Sigmoid colon (tissue), 4 donors: ENCODE results near the gene SLF1.

Experiments
- CTCF ChIP-seq, 4 experiments: fragments of 450-650 bp in 3 of 4; fragments of 200-600 bp in 1 of 4; IDR thresholded peaks; one replicate each; pipeline ENCODE4 v1.5.1; 2016 to 2019; ENCODE audit warnings: antibody characterized with exemption in 4 of 4, mild to moderate bottlenecking in 3 of 4, moderate library complexity in 2 of 4
- EP300 ChIP-seq, 4 donors: sonication (generic); formaldehyde crosslinking; IDR thresholded peaks; one replicate each; pipeline ENCODE4 v1.6.1; 2017; ENCODE audit warnings: antibody characterized with exemption in 4 of 4
- POLR2A ChIP-seq, 2 donors: fragments of 450-650 bp; IDR thresholded peaks; one replicate each; pipeline ENCODE4 v1.6.1; 2016; ENCODE audit warnings: antibody characterized with exemption in 2 of 2, mild to moderate bottlenecking in 2 of 2, moderate library complexity in 2 of 2
- POLR2AphosphoS5 ChIP-seq, 4 donors: sonication (generic); formaldehyde crosslinking; IDR thresholded peaks; one replicate each; pipeline ENCODE4 v1.6.1; 2017; ENCODE audit warnings: antibody characterized with exemption in 4 of 4

GRCh38 chr5:94613583-94613982, 4.9 kb upstream of the SLF1 start:
- TF ChIP-seq EP300 (IDR thresholded peaks at IDR 0.05), result no peak
- TF ChIP-seq CTCF (IDR thresholded peaks at IDR 0.05), result no peak
- no peak for TF ChIP-seq POLR2AphosphoS5 (IDR thresholded peaks at IDR 0.05)
- no peak for TF ChIP-seq POLR2A (IDR thresholded peaks at IDR 0.05)
